MCF 10A (cell line): ENCODE results near the gene BCL2L12. TPM values are rescaled to one million over a fixed set of nuclear protein-coding genes. Genes with fewer than 3 reads are reported as not detected.
"Not testable (repeated sequence)": the region's sequence is repeated elsewhere in the genome, so short reads cannot be mapped to it uniquely, and the experiment has no call there.

Source experiments
- BruUV-seq: library from RNA; stranded (reverse); fragments of 400-500 nt; replicated peaks from 2 replicates; lab custom pipeline; 2021; lab: Mats Ljungman, UMichigan
- CTCF ChIA-PET: fragments of 300-600 bp; sonication (Branson Sonifier 250); formaldehyde crosslinking; extraction: SDS; loops from one replicate; lab custom pipeline; 2021; ENCODE audit warnings: antibody characterized with exemption, inconsistent platforms; lab: Yijun Ruan, JAX
- POLR2A ChIA-PET: fragments of 300-600, 350-650 bp; sonication (Branson Sonifier 250); formaldehyde crosslinking; extraction: SDS; loops from one replicate; lab custom pipeline; 2020; ENCODE audit warnings: antibody characterized with exemption, inconsistent platforms; lab: Yijun Ruan, JAX
- DNase-seq: peaks from one replicate; pipeline ENCODE4 v3.0.0-alpha.2; 2018; ENCODE audit not compliant: unreplicated experiment
- H3K27ac Mint-ChIP-seq: one replicate; pipeline ENCODE4 v1.8.0; 2022; ENCODE audit warnings: mild to moderate bottlenecking, low read depth, mixed read lengths; ENCODE audit not compliant: unreplicated experiment
- H3K27me3 Mint-ChIP-seq: one replicate; pipeline ENCODE4 v1.8.0; 2022; ENCODE audit warnings: mixed read lengths; ENCODE audit not compliant: insufficient read depth, unreplicated experiment
- H3K36me3 Mint-ChIP-seq: one replicate; pipeline ENCODE4 v1.8.0; 2022; ENCODE audit warnings: mild to moderate bottlenecking, moderate library complexity, mixed read lengths; ENCODE audit not compliant: insufficient read depth, unreplicated experiment
- H3K4me1 Mint-ChIP-seq: one replicate; pipeline ENCODE4 v1.8.0; 2022; ENCODE audit warnings: mixed read lengths; ENCODE audit not compliant: insufficient read depth, unreplicated experiment
- H3K4me3 Mint-ChIP-seq: one replicate; pipeline ENCODE4 v1.8.0; 2022; ENCODE audit warnings: mild to moderate bottlenecking, moderate library complexity, mixed read lengths; ENCODE audit not compliant: unreplicated experiment
- H3K9me3 Mint-ChIP-seq: one replicate; pipeline ENCODE4 v1.8.0; 2022; ENCODE audit warnings: mixed read lengths; ENCODE audit not compliant: unreplicated experiment
- CTCF ChIP-seq: fragments of 200-600 bp; IDR thresholded peaks from one replicate; pipeline ENCODE4 v1.8.0; 2022; ENCODE audit warnings: antibody characterized with exemption, mild to moderate bottlenecking; ENCODE audit not compliant: unreplicated experiment
- intact Hi-C: fragments of 100-400 bp; cut with micrococcal nuclease; formaldehyde crosslinking; loops from 2 replicates; pipeline ENCODE4 v1.14.1; 2022
- total RNA-seq: library from RNA; stranded (reverse); gene quantifications from 2 replicates; pipeline ENCODE4 v1.2.3, GENCODE V29; 2022

Gene BCL2L12
- total RNA-seq, 1 experiment from 2014 or later: 36.0 TPM

GRCh38 chr19:49631610-49632192 lies 34.0 kb upstream of the BCL2L12 start:
- H3K27ac Mint-ChIP-seq: no peak overlapping the region
- H3K36me3 Mint-ChIP-seq: peaks cover 53% of the 10 kb centered on the region
- no peak overlapping the region for H3K4me3 Mint-ChIP-seq
- H3K27me3 Mint-ChIP-seq: no peaks in the 10 kb centered on the region
- intact Hi-C loops: no loop called here
- DNase-seq: no peak
- POLR2A ChIA-PET: interaction anchor here (1.2 to 4.2 kb wide), 3 partner anchors 9 to 19 kb away, joined by 4 to 29 read pairs (median 5); partner anchors contain the start of genes RRAS and SCAF1
- no TSS peak for BruUV-seq
- H3K9me3 Mint-ChIP-seq: no peaks in the 10 kb centered on the region
- TF ChIP-seq CTCF: no peak
- CTCF ChIA-PET: no interaction called here
- no peaks in the 10 kb centered on the region for H3K4me1 Mint-ChIP-seq

- no peaks in the 10 kb centered on the region for H3K9me3 Mint-ChIP-seq
- H3K4me1 Mint-ChIP-seq: peaks cover 4% of the 10 kb centered on the region
- H3K4me3 Mint-ChIP-seq: no peak overlapping the region
- POLR2A ChIA-PET: interaction anchor here (0.5 to 4.2 kb wide), 3 partner anchors 8 to 287 kb away, joined by 3 to 29 read pairs (median 5); partner anchors contain the start of genes RRAS and SCAF1
- H3K27me3 Mint-ChIP-seq: no peaks in the 10 kb centered on the region
- CTCF ChIA-PET: no interaction called here
- no peak overlapping the region for H3K27ac Mint-ChIP-seq
- DNase-seq: no peak
- BruUV-seq: no TSS peak
- no peak for TF ChIP-seq CTCF
- peaks cover 48% of the 10 kb centered on the region for H3K36me3 Mint-ChIP-seq
- intact Hi-C loops: no loop called here
Measured at GRCh38 chr19:49632576-49632975, 33.2 kb upstream of the BCL2L12 start.

- H3K4me3 Mint-ChIP-seq, intact Hi-C loops, H3K27me3 Mint-ChIP-seq, DNase-seq, BruUV-seq, CTCF ChIA-PET, H3K27ac Mint-ChIP-seq, H3K9me3 Mint-ChIP-seq: not testable (repeated sequence)
- Mint-ChIP-seq H3K4me1 (peaks cover 11% of the 10 kb centered on the region), H3K36me3 (peaks cover 41% of the 10 kb centered on the region)
- POLR2A ChIA-PET: interaction anchor here (0.5 to 4.2 kb wide), 2 partner anchors 8 to 286 kb away, joined by 3 to 29 read pairs; partner anchors contain the start of genes RRAS and SCAF1
Measured at GRCh38 chr19:49633273-49633672, 32.5 kb upstream of the BCL2L12 start.

GRCh38 chr19:49635530-49636232 lies 30.1 kb upstream of the BCL2L12 start:
- no TSS peak for BruUV-seq
- peak; percentile 38 for DNase-seq
- POLR2A ChIA-PET: interaction anchor here (0.6 to 2.9 kb wide), 6 partner anchors 19 to 346 kb away, joined by 3 to 10 read pairs (median 3); no protein-coding TSS in a partner anchor
- Mint-ChIP-seq H3K36me3 (peaks cover 35% of the 10 kb centered on the region), H3K4me3 (no peak overlapping the region), H3K9me3 (no peaks in the 10 kb centered on the region), H3K27me3 (no peaks in the 10 kb centered on the region), H3K4me1 (peaks cover 24% of the 10 kb centered on the region), H3K27ac (peak overlapping the region; percentile 7)
- TF ChIP-seq CTCF: no peak
- intact Hi-C loops: no loop called here
- CTCF ChIA-PET: interaction anchor here (0.6 to 0.9 kb wide), 4 partner anchors 19 to 153 kb away, joined by 3 read pairs; no protein-coding TSS in a partner anchor
